ENCODE measurements around the gene POC1A. TPM values are rescaled to one million over a fixed set of nuclear protein-coding genes. Genes with fewer than 3 reads are reported as not detected.

POC1A gene
- total and polyA plus RNA-seq, 2 donors (not counting 1 experiment from before 2014, with no cell fraction given): 1.7 to 2.8 TPM

GRCh38 chr3:52090933-52091468, 63.2 kb downstream of the POC1A start:
- Histone ChIP-seq H3K27ac (ENCODE audit: low read length in 2 of 2) (no peak overlapping the region), H3K27me3 (replicated peaks in 1 of 4; ENCODE audit: control extremely low read depth in 1 of 4, control insufficient read depth in 3 of 4, insufficient read depth in 4 of 4, low read length in 3 of 4) (no peaks in the 10 kb centered on the region), H3K79me2 (ENCODE audit: control insufficient read depth, insufficient read depth, low read length) (no peaks in the 10 kb centered on the region), H3K4me2 (replicated peaks; ENCODE audit: low read depth, low read length, poor library complexity, severe bottlenecking) (no peak overlapping the region), H2AFZ (ENCODE audit: insufficient read depth, low read depth, low read length, poor library complexity, severe bottlenecking) (no peak overlapping the region), H3K36me3 (replicated peaks in 1 of 2; ENCODE audit: control extremely low read depth in 1 of 2, control insufficient read depth in 1 of 2, extremely low read depth in 1 of 2, insufficient read depth in 2 of 2, low read length in 1 of 2) (no peaks in the 10 kb centered on the region), H3K9ac (ENCODE audit: low read length) (no peak overlapping the region), H3K4me3 (ENCODE audit: control extremely low read depth in 1 of 5, extremely low read depth in 1 of 5, insufficient read depth in 1 of 5, low read depth in 2 of 5, low read length in 4 of 5) (no peak overlapping the region), H3K4me1 (ENCODE audit: control insufficient read depth in 2 of 2, insufficient read depth in 2 of 2, low read length in 2 of 2) (peaks cover 0 to 6% of the 10 kb centered on the region in 2 donors), H4K20me1 (ENCODE audit: control insufficient read depth, insufficient read depth, low read length, poor library complexity, severe bottlenecking) (no peaks in the 10 kb centered on the region), H3K9me3 (ENCODE audit: control extremely low read depth in 1 of 3, control insufficient read depth in 2 of 3, insufficient read depth in 1 of 3, low read length in 2 of 3) (no peaks in the 10 kb centered on the region)
- Mint-ChIP-seq H3K4me3 (no peak overlapping the region), H3K4me1 (peaks cover 9% of the 10 kb centered on the region), H3K27me3 (no peaks in the 10 kb centered on the region), H3K9me3 (ENCODE audit: insufficient read depth) (no peaks in the 10 kb centered on the region), H3K27ac (no peak overlapping the region)
- ChIA-PET CTCF (no interaction called here), POLR2A (no interaction called here)
- DNase-seq (no peak), ATAC-seq (ENCODE audit: low read depth) (no peak)
- WGBS (ENCODE audit: insufficient coverage): 93% methylated on average over 8 of the region's 8 CpGs
- intact Hi-C loops (cut with micrococcal nuclease): no loop called here
- TF ChIP-seq CTCF (IDR thresholded peaks at IDR 0.05): no peak
- no peak for TF ChIP-seq EZH2 (IDR thresholded peaks at IDR 0.05; ENCODE audit: borderline replicate concordance, insufficient read depth, low read depth, low read length, poor library complexity, severe bottlenecking)

- Histone ChIP-seq H3K27ac (ENCODE audit: low read length in 2 of 2) (no peak overlapping the region), H2AFZ (ENCODE audit: insufficient read depth, low read depth, low read length, poor library complexity, severe bottlenecking) (no peak overlapping the region), H3K27me3 (replicated peaks in 1 of 4; ENCODE audit: control extremely low read depth in 1 of 4, control insufficient read depth in 3 of 4, insufficient read depth in 4 of 4, low read length in 3 of 4) (no peaks in the 10 kb centered on the region), H3K9me3 (ENCODE audit: control extremely low read depth in 1 of 3, control insufficient read depth in 2 of 3, insufficient read depth in 1 of 3, low read length in 2 of 3) (no peaks in the 10 kb centered on the region), H3K4me2 (replicated peaks; ENCODE audit: low read depth, low read length, poor library complexity, severe bottlenecking) (no peak overlapping the region), H4K20me1 (ENCODE audit: control insufficient read depth, insufficient read depth, low read length, poor library complexity, severe bottlenecking) (no peaks in the 10 kb centered on the region), H3K79me2 (ENCODE audit: control insufficient read depth, insufficient read depth, low read length) (no peaks in the 10 kb centered on the region), H3K36me3 (replicated peaks in 1 of 2; ENCODE audit: control extremely low read depth in 1 of 2, control insufficient read depth in 1 of 2, extremely low read depth in 1 of 2, insufficient read depth in 2 of 2, low read length in 1 of 2) (no peaks in the 10 kb centered on the region), H3K4me1 (ENCODE audit: control insufficient read depth in 2 of 2, insufficient read depth in 2 of 2, low read length in 2 of 2) (peaks cover 0 to 6% of the 10 kb centered on the region in 2 donors), H3K4me3 (ENCODE audit: control extremely low read depth in 1 of 5, extremely low read depth in 1 of 5, insufficient read depth in 1 of 5, low read depth in 2 of 5, low read length in 4 of 5) (no peak overlapping the region), H3K9ac (ENCODE audit: low read length) (no peak overlapping the region)
- ATAC-seq (ENCODE audit: low read depth) (no peak), DNase-seq (no peak)
- ChIA-PET CTCF (no interaction called here), POLR2A (no interaction called here)
- H3K4me1 Mint-ChIP-seq: peaks cover 9% of the 10 kb centered on the region
- intact Hi-C loops (cut with micrococcal nuclease): no loop called here
- H3K9me3 Mint-ChIP-seq (ENCODE audit: insufficient read depth): no peaks in the 10 kb centered on the region
- TF ChIP-seq EZH2 (IDR thresholded peaks at IDR 0.05; ENCODE audit: borderline replicate concordance, insufficient read depth, low read depth, low read length, poor library complexity, severe bottlenecking) (no peak), CTCF (IDR thresholded peaks at IDR 0.05) (no peak)
- H3K27me3 Mint-ChIP-seq: no peaks in the 10 kb centered on the region
- 82% methylated on average over 11 of the region's 12 CpGs for WGBS (ENCODE audit: insufficient coverage)
- no peak overlapping the region for H3K27ac Mint-ChIP-seq
- H3K4me3 Mint-ChIP-seq: no peak overlapping the region
Observed at GRCh38 chr3:52090131-52090932, 63.9 kb downstream of the POC1A start.
